ENCODE measurements around the gene TMEM213.

Gene TMEM213

GRCh38 chr7:138878051-138878450 lies 80.3 kb downstream of the TMEM213 start:
- no peak for DNase-seq

- no peak for DNase-seq
Measured at GRCh38 chr7:138878856-138879255, 81.1 kb downstream of the TMEM213 start.

- no peak for DNase-seq
Measured at GRCh38 chr7:138879356-138879755, 81.6 kb downstream of the TMEM213 start.

GRCh38 chr7:138880881-138881578 lies 83.2 kb downstream of the TMEM213 start:
- DNase-seq, result no peak

- no peak for DNase-seq
Measured at GRCh38 chr7:138881579-138882188, 83.9 kb downstream of the TMEM213 start.

GRCh38 chr7:138882249-138882648 lies 84.5 kb downstream of the TMEM213 start:
- no peak for DNase-seq

GRCh38 chr7:138885383-138886147 lies 87.8 kb downstream of the TMEM213 start:
- no peak for DNase-seq

- no peak for DNase-seq
Measured at GRCh38 chr7:138886501-138886917, 88.7 kb downstream of the TMEM213 start.

GRCh38 chr7:138887085-138887710 lies 89.4 kb downstream of the TMEM213 start:
- DNase-seq, result no peak
